SU-DHL-6 (cell line): ENCODE measurements around the gene LRCH1.

Experiments used
- EZH2phosphoT487 ChIP-seq: fragments of 200-600 bp; sonication (generic), shearing (Covaris generic); conservative IDR thresholded peaks from 2 replicates; pipeline ENCODE4 v1.6.1; 2018; ENCODE audit warnings: mild to moderate bottlenecking, antibody characterized with exemption, low read length, moderate library complexity, mixed read lengths
- TF ChIP-seq, protein P1 (sequence below): fragments of 200-600 bp; sonication (generic); IDR thresholded peaks from one replicate; pipeline ENCODE4 v1.5.1; 2017; ENCODE audit warnings: antibody characterized with exemption, mild to moderate bottlenecking, low read length, moderate library complexity; ENCODE audit not compliant: insufficient read depth, poor library complexity, severe bottlenecking

DNA sequence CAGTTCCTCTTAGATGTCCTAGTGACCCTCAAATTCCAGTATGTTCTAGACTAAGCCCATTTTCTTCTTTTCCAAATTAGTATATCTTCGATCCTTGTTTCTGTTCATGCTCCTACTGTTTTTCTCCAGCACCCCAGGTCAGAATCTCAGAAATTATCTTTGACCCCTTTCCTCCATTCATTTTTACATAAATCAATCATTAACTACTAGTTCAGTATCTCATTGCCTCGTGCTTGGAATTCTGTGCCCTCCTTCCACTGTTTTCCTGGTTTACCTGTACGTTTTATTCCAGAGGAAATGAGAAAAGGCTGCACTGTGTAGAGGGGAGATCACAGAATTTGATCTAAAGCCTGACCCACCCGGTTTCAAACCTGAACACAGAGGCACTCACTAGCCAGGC is 107.9 kb downstream of the LRCH1 start:
- TF ChIP-seq, protein P1, sequence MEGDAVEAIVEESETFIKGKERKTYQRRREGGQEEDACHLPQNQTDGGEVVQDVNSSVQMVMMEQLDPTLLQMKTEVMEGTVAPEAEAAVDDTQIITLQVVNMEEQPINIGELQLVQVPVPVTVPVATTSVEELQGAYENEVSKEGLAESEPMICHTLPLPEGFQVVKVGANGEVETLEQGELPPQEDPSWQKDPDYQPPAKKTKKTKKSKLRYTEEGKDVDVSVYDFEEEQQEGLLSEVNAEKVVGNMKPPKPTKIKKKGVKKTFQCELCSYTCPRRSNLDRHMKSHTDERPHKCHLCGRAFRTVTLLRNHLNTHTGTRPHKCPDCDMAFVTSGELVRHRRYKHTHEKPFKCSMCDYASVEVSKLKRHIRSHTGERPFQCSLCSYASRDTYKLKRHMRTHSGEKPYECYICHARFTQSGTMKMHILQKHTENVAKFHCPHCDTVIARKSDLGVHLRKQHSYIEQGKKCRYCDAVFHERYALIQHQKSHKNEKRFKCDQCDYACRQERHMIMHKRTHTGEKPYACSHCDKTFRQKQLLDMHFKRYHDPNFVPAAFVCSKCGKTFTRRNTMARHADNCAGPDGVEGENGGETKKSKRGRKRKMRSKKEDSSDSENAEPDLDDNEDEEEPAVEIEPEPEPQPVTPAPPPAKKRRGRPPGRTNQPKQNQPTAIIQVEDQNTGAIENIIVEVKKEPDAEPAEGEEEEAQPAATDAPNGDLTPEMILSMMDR: no peak
- TF ChIP-seq EZH2phosphoT487: no peak
